GM10248 (cell line): Measurements from ENCODE around the gene PAX6.

Experiments
- CTCF ChIA-PET: fragments of 300-600 bp; sonication (Branson Sonifier 250); formaldehyde crosslinking; extraction: SDS; loops from one replicate; lab custom pipeline; 2021; ENCODE audit warnings: antibody characterized with exemption; lab: Yijun Ruan, JAX
- POLR2A ChIA-PET: fragments of 350-650 bp; sonication (Branson Sonifier 250); formaldehyde crosslinking; extraction: SDS; loops from one replicate; lab custom pipeline; 2020; ENCODE audit warnings: antibody characterized with exemption; lab: Yijun Ruan, JAX
- DNase-seq: peaks from one replicate; pipeline ENCODE4 v3.0.0; 2012; ENCODE audit errors: extremely low spot score
- CTCF ChIP-seq: IDR thresholded peaks from 2 replicates; pipeline ENCODE4 v1.5.1; 2012; ENCODE audit warnings: mild to moderate bottlenecking, low read depth; ENCODE audit errors: extremely low read depth, missing control alignments, control extremely low read depth

The PAX6 gene

GRCh38 chr11:31786996-31787685 is 24.0 kb downstream of the PAX6 start:
- POLR2A ChIA-PET: interaction anchor here (0.5 kb wide), 1 partner anchor 35 kb away, joined by 5 read pairs; no protein-coding TSS in a partner anchor
- no peak for DNase-seq
- CTCF ChIA-PET: no interaction called here
- TF ChIP-seq CTCF: no peak

GRCh38 chr11:31784611-31785010 is 26.5 kb downstream of the PAX6 start:
- no peak for DNase-seq
- no peak for TF ChIP-seq CTCF
- CTCF ChIA-PET: interaction anchor here (0.9 kb wide), 1 partner anchor 27 kb away, joined by 3 read pairs; no protein-coding TSS in a partner anchor
- POLR2A ChIA-PET: no interaction called here

- POLR2A ChIA-PET: no interaction called here
- CTCF ChIA-PET: interaction anchor here (0.7 kb wide), 1 partner anchor 14 kb away, joined by 3 read pairs; no protein-coding TSS in a partner anchor
- no peak for TF ChIP-seq CTCF
- no peak for DNase-seq
Observed at GRCh38 chr11:31783252-31783651, 27.9 kb downstream of the PAX6 start.

GRCh38 chr11:31782257-31782656 is 28.9 kb downstream of the PAX6 start:
- POLR2A ChIA-PET: no interaction called here
- TF ChIP-seq CTCF: no peak
- no peak for DNase-seq
- CTCF ChIA-PET: no interaction called here

GRCh38 chr11:31780480-31780971 is 30.6 kb downstream of the PAX6 start:
- no peak for TF ChIP-seq CTCF
- DNase-seq: no peak
- CTCF ChIA-PET: no interaction called here
- POLR2A ChIA-PET: no interaction called here

GRCh38 chr11:31780078-31780477 is 31.0 kb downstream of the PAX6 start:
- ChIA-PET POLR2A (no interaction called here), CTCF (no interaction called here)

More at GRCh38 chr11:31780078-31780477, 31.0 kb downstream of the PAX6 start:
- TF ChIP-seq CTCF: no peak
- no peak for DNase-seq
